NCI-H128 (cell line): Measurements from ENCODE around the gene XPO4.
"Not testable (repeated sequence)": the region's sequence is repeated elsewhere in the genome, so short reads cannot be mapped to it uniquely, and the experiment has no call there.

Experiments used
- DNase-seq: peaks from one replicate; lab custom pipeline; 2025; ENCODE audit not compliant: unreplicated experiment; lab: John Stamatoyannopoulos, UW

Gene XPO4

DNA sequence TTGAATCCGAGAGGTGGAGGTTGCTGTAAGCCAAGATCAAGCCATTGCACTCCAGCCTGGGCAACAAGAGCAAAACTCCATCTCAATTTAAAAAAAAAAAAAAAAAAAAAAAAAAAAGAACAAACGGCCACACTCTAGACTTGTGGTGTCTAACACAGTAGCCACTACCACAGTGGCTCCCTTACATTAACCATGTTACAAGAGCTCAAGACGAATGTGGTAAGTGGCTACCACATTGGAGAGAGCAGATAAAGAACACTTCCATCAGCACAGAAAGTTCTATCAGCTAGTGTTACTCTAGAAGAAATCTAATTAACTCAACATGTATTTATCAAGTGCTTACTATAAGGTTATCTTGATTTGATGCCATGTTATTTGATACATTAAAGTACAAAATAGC, 11.5 kb downstream of the XPO4 start:
- DNase-seq, result no peak

DNA sequence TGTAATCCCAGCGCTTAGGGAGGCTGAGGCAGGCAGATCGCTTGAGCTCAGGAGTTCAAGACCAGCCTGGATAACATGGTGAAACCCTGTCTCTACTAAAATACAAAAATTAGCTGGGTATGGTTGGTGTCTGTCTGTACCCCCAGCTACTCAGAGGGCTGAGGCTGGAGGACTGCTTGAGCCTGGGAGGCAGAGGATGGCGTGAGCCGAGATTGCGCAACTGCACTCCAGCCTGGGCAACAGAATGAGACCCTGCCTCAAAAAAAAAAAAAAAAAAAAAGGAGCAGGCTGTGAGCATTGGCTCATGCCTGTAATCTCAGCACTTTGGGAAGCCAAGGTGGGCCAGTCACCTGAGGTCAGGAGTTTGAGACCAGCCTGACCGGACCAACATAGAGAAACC, 12.0 kb downstream of the XPO4 start:
- not testable (repeated sequence) for DNase-seq

DNA sequence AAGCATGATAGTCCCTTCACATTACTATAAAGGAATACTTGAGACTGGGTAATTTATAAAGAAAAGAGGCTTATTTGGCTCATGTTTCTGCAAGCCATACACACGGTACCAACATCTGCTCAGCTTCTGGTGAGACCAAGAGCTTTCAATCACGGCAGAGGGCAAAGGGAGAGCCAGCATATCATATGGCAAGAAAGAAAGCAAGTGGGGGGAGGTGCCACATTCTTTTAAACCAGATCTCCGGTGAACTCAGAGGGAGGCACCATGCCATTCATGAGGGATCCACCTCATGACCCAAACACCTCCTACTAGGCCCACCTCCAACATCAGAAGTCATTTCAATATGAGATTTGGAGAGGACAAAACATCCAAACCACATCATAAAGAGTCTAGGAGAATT, 20.3 kb downstream of the XPO4 start:
- DNase-seq, result no peak

DNA sequence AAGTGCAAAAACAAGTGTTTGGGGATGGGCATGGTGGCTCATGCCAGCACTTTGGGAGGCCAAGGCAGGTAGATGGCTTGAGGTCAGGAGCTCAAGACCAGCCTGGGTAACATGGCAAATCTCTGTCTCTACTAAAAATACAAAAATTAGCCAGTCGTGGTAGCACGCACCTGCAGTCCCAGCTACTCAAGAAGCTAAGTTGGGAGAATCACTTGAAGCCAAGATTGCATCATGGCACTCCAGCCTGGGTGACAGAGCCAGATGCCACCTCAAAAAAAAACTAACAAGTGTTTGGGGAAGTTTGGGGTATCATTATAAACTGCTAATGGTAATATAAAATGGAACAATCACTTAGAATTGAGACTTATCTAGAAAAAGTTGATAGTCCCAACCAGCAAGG, 24.6 kb downstream of the XPO4 start:
- no peak for DNase-seq

DNA sequence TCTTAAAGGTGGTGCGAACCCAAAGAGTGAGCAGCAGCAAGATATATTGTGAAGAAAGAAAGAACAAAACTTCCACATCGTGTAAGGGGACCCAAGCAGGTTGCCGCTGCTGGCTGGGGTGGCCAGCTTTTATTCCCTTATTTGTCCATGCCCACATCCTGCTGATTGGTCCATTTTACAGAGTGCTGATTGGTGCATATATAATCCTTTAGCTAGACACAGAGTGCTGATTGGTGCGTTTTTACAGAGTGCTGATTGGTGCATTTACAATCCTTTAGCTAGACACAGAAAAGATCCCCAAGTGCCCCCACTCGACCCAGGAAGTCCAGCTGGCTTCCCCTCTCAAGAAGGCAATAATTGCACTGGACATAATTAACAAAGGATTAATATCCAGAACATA, 25.7 kb downstream of the XPO4 start:
- DNase-seq, result not testable (repeated sequence)

DNA sequence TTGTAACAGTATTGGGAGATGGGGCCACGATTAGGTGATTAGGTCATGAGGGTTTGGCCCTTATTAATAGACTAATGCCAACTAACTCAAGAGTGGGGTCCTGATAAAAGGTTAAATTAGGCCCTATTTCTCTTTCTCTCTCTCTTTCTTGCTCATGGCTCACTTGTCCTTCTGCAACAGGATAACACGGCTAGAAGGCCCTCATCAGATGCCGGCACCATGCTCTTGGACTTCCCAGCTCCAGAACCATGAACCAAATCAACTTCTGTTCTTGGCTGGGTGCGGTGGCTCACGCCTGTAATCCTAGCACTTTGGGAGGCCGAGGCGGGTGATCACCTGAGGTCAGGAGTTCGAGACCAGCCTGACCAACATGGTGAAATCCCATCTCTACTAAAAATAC, 28.1 kb downstream of the XPO4 start:
- not testable (repeated sequence) for DNase-seq

DNA sequence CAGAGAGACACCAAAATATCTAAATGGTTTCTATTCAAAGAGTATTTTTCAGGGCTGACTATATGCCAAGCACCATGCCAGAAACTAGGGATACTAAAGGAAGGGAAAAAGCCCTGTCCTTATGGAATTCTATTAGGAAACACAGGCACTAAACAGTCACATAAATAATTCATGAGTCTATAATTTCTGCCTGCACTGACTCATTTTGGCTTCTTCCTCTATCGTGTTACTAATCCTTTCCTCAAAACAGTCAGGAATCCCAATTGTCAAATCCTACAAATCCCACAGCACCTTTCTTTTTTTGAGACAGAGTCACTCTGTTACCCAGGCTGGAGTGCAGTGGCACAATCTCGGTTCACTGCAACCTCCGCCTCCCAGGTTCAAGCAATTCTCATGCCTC, 29.2 kb downstream of the XPO4 start:
- no peak for DNase-seq

DNA sequence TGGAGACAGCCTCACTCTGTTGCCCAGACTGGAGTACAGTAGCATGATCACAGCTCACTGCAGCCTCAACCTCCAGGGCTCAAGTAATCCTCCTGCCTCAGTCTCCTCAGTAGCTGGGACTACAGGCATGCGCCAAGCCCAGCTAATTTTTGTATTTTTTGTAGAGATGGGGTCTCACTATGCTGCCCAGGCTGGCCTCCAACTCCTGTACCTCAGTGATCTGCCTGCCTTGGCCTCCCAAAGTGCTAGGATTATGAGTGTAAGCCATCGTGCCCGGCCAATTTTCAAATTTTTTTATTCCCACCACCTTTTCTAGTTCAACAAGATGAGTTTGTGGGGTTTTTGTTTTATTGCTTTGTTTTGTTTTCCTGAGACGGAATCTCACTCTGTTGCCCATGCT, 31.7 kb downstream of the XPO4 start:
- no peak for DNase-seq

DNA sequence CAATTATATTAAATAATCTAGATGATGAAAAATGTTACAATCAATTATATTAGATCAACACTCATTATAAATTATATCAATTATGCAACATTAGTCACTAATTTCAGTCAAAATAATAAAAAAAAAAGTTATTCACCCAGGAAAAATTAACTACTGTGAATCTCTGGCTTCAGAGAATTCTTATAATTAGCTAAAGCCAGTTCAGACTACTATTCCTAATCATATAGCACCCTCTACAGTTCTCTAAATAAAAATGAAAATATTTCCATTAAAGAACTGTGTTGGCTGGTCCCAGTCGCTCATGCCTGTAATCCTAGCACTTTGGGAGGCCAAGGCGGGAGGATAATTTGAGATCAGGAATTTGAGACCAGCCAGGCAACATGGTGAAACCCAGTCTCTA, 33.0 kb downstream of the XPO4 start:
- DNase-seq, result no peak

DNA sequence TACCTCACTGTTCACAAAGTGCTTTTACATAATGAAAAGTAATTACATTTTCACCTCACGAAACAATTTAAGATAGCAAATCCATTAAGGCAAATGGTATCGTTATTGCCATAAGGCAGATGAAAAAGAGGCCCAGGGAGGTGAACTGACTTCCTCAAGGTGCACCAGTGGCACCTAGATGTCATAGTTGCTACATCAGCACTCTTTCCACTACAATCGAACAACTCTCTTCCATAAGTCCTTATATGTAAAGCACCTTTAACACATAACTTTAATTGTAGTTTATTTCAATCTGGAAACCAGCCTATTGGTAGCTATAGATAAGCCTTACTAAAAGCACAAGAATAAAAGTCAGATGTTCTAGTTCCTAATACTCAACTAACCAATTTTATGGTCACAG, 35.1 kb downstream of the XPO4 start:
- DNase-seq, result no peak

DNA sequence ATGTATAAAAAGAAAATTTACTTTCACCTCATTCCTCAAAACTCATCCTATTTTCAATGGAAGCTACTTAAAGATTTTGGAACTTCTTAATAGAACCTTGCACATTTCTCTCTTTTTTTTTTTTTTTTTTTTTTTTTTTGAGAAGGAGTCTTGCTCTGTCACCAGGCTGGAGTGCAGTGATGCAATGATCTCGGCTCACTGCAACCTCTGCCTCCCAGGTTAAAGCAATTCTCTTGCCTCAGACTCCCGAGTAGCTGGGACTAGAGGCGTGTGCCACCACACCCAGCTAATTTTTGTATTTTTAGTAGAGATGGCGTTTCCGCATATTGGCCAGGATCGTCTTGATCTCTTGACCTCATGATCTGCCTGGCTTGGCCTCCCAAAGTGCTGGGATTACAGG, 40.9 kb downstream of the XPO4 start:
- not testable (repeated sequence) for DNase-seq

DNA sequence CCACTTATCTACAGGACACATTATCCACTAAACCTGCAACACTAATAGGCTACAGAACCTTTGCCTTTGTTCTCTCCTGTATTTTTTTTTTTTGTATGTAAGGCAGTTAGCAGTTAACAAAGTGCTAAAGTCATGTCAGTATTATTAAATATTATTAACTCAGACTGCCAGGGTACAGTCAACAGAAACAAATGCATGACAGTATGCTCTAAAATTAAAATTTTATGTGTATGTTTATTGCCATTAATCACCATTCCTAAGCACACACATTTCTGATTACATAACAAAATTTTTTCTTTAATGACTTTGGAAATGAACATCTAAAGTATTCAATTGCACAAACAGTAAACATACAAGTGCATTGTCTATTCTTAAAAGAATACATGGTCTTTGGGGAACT, 41.7 kb downstream of the XPO4 start:
- no peak for DNase-seq

DNA sequence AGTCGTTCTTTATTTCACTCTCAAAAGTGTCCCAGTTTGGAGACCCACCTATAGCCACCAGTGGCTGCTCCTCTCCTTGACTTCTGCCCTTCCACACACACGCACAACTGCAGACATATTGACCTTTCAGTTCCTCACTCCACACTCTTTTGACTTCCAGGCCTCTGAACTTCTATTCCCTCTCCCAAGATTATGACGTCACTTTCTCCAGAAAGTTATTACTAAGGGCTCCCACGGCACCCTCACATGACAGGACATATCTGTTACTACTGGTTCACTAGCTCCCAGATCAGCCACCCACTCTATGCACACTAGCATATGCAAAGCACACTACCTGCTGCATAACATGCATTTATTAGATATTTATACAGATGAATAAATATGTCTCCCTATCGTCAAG, 45.9 kb downstream of the XPO4 start:
- no peak for DNase-seq

DNA sequence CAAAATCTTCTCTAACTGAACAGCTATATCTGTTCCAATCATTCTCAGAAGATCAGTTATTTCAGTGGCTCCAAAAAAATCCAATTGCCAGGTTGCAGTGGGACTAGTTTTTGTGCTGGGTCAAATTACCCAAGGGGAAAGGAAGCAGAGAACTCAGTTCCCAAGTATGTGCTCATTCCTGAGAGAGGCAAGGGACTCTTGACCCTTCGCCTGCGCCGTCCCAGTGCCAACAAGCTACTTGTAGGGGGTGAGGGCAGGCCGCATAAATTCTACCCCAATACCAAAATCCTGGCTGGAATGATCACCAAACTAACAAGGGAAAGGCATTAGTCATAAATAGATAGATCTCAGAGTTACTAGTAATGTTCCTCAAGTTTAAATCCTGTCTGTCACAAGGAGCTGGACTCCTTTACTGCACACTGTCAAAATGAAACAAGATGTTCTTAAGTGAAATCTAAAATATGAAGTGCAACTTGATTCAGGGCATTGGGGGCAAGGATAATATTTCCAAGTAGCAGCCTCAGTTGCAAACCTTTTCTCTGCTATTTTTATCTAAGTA, 50.6 kb downstream of the XPO4 start:
- DNase-seq, result no peak

DNA sequence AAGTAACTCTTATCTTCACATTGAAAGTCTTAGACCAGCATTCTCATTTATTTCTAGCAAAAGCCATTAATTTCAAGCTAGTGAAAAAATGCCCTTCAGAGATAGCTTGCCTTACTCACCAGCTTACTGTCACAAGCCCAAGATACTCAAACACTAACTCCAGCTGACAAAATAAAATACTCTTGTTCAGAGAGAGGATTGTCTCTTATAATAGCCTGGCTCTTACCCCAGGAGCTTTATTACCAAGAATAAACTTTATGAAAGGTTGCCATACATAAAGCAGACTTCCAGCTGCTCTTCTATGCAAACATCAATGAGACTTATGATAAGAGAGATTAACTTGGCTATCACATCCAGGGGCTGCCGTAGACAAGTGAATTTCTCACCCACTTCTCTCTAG, 53.6 kb downstream of the XPO4 start:
- DNase-seq, result no peak

DNA sequence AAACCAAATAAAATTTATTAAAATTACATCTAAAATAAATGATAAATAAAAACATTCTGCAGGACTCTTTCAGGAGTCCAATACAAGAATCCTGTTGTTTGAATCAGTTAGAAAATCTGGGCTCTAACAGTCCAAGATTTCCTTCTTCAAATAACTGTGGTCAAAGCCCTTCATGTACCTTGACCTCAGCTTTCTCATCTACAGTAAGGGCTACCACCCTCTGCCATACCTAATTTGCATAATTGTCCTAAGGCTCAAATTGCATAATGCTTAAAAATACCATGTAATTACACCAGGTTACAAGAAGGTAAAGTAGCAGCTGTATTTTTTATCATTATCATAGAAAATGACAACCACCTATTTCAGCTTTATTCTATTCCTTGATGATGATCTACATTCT, 54.3 kb downstream of the XPO4 start:
- no peak for DNase-seq

DNA sequence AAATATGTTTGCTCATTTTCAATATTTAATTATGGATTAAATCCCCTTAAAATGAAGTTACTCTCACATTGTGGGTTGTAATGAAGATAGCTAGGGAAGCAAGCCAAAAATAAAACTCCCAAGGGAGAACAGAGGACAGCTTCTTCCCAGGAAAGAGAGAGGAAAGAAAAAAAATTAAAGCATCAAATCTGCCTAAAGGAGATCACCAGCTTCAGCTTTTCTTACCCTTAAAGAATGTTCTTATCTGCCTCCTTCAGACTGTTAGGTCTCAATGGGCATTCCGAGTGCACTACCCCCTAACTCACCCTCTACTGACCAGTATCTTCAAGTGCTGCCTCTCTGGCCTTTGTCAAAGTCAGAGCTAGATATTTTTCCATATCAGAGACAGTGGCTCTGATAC, 55.2 kb downstream of the XPO4 start:
- DNase-seq, result no peak

DNA sequence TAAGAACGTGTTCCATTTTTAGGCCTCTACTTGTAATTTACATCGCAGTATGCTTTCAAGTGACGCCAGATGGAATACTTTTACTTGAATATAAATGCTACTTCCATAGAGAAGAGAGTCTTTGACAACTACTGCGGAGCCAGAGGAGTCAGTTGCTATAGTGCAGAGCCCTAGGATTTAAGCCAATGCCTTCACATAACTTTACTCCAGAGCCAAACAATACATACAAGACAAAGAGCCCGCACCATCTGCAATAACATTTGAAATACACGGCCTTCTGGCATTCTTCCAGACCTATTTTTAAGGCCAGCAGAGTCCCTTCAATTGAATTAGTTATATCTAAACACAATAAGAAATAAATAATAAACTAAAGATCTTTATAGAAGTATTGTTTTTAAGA, 59.4 kb downstream of the XPO4 start:
- DNase-seq, result no peak

DNA sequence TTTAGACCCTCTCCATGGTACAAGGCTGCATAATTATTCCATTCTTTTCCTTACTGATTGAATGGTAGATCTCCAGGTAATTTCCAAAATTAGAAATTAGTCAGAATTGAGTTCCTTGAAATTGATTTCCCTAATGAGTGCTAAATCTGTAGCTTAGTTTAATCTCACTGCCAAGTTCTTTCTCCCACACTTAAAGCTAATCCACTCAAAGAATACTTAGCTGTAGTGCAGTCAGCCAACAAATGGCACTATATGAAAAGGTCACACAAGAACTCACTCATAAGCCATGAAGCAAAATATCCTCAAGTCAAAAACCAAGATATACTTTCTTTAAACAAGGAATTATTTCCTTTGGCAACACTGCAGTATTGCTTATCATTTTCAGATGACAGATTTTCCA, 62.0 kb downstream of the XPO4 start:
- no peak for DNase-seq

DNA sequence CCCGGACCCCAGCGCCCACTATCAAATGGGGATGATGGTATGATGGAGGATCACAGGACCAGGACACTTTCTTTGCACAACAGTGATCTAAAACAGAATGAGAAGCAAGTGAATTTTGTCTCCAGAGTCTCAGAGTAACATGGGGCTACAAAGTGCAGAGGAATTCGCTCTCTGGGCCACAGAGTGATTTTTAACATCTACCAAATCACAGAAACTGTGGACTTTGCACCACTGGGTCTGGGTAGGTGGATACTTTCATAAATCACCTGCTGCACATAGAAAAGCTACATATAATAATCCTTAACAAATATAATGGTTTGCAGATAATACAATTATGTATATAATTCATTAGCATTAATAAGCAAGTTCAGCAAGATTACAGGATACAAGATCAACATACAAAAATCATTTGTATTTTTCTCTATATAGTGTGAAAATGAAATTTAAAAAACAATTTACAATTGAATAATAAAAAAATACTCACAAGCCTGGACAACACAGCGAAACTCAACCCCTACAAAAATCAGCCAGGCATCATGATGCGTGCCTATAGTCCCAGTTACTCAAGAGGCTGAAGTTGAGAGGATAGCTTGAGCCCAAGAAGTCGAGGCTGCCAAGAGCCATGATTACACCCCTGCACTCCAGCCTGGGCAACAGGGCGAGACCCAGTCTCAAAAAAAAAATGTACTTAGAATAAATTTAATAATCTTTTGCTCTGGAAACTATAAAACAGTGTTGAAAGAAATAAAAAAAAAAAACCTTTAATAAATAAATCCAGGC, 68.5 kb downstream of the XPO4 start:
- no peak for DNase-seq

DNA sequence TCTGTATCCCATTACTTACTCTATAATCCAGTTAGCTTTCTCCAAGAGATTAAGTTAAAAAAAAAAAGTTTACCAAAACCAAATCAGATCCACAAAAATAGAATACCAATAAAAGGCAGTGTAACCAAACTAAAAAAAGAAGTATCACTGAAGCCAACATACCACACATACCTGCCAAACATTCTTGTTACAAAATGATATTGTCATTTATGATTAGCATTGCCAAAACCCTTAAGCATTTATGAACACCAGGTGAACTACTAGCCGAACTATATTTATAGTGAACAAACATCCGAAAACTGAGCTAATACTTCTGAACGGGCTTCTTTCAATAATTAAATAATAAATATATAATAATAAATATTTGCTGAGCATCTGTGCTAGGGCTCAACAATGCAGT, 69.7 kb downstream of the XPO4 start:
- DNase-seq, result no peak

DNA sequence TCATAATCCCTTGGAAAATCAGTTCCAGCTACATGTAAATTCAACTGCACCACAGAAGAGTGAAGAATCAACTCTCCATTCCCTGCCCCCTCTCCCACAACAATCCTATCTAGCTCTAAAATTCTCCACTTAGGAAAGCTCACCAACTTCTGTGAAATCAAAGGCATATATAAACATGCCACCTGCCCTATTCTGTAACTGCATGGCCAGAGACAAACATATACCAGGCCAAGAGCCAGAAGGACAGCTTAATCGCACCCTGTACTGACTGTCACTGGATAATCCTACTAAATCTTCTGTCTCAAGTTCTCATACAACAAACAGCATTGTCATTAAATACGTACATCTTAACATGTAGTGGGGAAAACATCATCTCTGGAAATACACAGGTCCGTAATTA, 70.6 kb downstream of the XPO4 start:
- DNase-seq, result no peak

DNA sequence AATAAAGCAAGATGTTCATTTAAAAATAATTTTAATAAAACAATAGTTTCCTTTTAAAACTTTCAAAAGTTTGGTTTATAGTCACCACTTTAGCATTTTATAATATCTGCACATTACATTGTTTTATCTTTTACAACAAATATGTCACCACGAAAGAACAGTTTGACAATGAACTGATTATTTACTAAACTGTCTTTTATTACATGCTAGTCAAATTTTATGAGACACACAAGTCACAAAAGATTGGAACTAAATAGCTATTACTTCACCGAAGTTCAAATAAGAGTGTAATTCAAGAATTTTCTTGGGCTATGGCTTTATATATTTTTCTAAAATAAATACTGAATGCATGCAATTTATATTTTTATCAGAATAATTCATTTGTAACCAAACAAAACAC, 71.3 kb downstream of the XPO4 start:
- DNase-seq, result no peak
